ENCODE data around the gene EIF4A3.

GRCh38 chr17:80181431-80181830 lies 34.5 kb upstream of the EIF4A3 start:
- TF ChIP-seq CTCF (IDR thresholded peaks at IDR 0.05; ENCODE audit: low read length) (no peak), EZH2 (IDR thresholded peaks at IDR 0.05; ENCODE audit: borderline replicate concordance, low read length) (no peak)

All from OCI-LY1 (cell line).